Liver (tissue), 9 donors: ENCODE results near the gene EHD1. TPM values are rescaled to one million over a fixed set of nuclear protein-coding genes. Genes with fewer than 3 reads are reported as not detected.

Experiments
- DNase-seq: peaks from one replicate; pipeline ENCODE4 v3.0.0-alpha.2; 2017; ENCODE audit warnings: low spot score
- H3K27ac ChIP-seq, 2 donors: one replicate each; pipeline ENCODE4 v1.7.0; 2013; ENCODE audit warnings: inconsistent platforms in 2 of 2, low read length in 2 of 2, control low read depth in 1 of 2, low read depth in 1 of 2, mild to moderate bottlenecking in 1 of 2
- H3K27me3 ChIP-seq, 4 donors: one replicate each; pipeline versions ENCODE4 v1.6.1 to v1.7.0; 2013; ENCODE audit warnings: low read length in 3 of 4, inconsistent platforms in 1 of 4, mild to moderate bottlenecking in 1 of 4, moderate library complexity in 1 of 4; ENCODE audit not compliant: control insufficient read depth in 4 of 4, insufficient read depth in 4 of 4
- H3K36me3 ChIP-seq, 4 donors: one replicate each; pipeline versions ENCODE4 v1.6.1 to v1.7.0; 2013; ENCODE audit warnings: low read length in 3 of 4, mild to moderate bottlenecking in 3 of 4, low read depth in 1 of 4, moderate library complexity in 1 of 4; ENCODE audit not compliant: control insufficient read depth in 4 of 4, insufficient read depth in 3 of 4
- H3K4me1 ChIP-seq, 4 donors: one replicate each; pipeline versions ENCODE4 v1.6.1 to v1.7.0; 2013; ENCODE audit warnings: low read length in 3 of 4, mild to moderate bottlenecking in 3 of 4, moderate library complexity in 1 of 4; ENCODE audit not compliant: control insufficient read depth in 4 of 4, insufficient read depth in 4 of 4
- H3K4me3 ChIP-seq, 3 donors: one replicate each; pipeline versions ENCODE4 v1.6.1 to v1.7.0; 2013; ENCODE audit warnings: low read length in 3 of 3, control low read depth in 1 of 3, low read depth in 1 of 3, mild to moderate bottlenecking in 1 of 3
- H3K9ac ChIP-seq, 2 donors: one replicate each; pipeline ENCODE4 v1.7.0; 2013; ENCODE audit warnings: low read length in 2 of 2, mild to moderate bottlenecking in 2 of 2, moderate library complexity in 2 of 2, control low read depth in 1 of 2, low read depth in 1 of 2
- H3K9me3 ChIP-seq, 4 donors: one replicate each; pipeline versions ENCODE4 v1.6.1 to v1.7.0; 2013; ENCODE audit warnings: low read length in 3 of 4; ENCODE audit not compliant: control insufficient read depth in 4 of 4
- ATF3 ChIP-seq: IDR thresholded peaks from 2 replicates; pipeline ENCODE4 v1.6.1; 2016; ENCODE audit warnings: antibody characterized with exemption
- CTCF ChIP-seq: fragments of 150-350 bp; IDR thresholded peaks from 2 replicates; pipeline ENCODE4 v1.5.1; 2017; ENCODE audit warnings: improper control_type of control experiment, low read depth, low read length; ENCODE audit not compliant: missing input control
- EGR1 ChIP-seq, 2 donors: IDR thresholded peaks; 2 replicates each; pipeline ENCODE4 v1.6.1; 2016 to 2018; ENCODE audit warnings: antibody characterized with exemption in 2 of 2, low read depth in 2 of 2
- FOXA1 ChIP-seq: IDR thresholded peaks from 2 replicates; pipeline ENCODE4 v1.6.1; 2016; ENCODE audit warnings: antibody characterized with exemption
- FOXA2 ChIP-seq: IDR thresholded peaks from 2 replicates; pipeline ENCODE4 v1.6.1; 2016; ENCODE audit warnings: antibody characterized with exemption
- GABPA ChIP-seq, 2 donors: IDR thresholded peaks in 1 of 2; conservative IDR thresholded peaks in 1 of 2; 2 replicates each; pipeline ENCODE4 v1.6.1; 2016; ENCODE audit warnings: antibody characterized with exemption in 2 of 2, mild to moderate bottlenecking in 1 of 2, moderate library complexity in 1 of 2
- HNF4A ChIP-seq, 2 donors: conservative IDR thresholded peaks; 2 replicates each; pipeline ENCODE4 v1.6.1; 2016; ENCODE audit warnings: antibody characterized with exemption in 2 of 2, mild to moderate bottlenecking in 2 of 2
- HNF4G ChIP-seq: IDR thresholded peaks from 2 replicates; pipeline ENCODE4 v1.6.1; 2016; ENCODE audit warnings: antibody characterized with exemption
- JUND ChIP-seq, 2 donors: IDR thresholded peaks; 2 replicates each; pipeline ENCODE4 v1.6.1; 2016; ENCODE audit warnings: antibody characterized with exemption in 2 of 2
- MAX ChIP-seq: IDR thresholded peaks from 2 replicates; pipeline ENCODE4 v1.6.1; 2016; ENCODE audit warnings: antibody characterized with exemption
- NR2F2 ChIP-seq: IDR thresholded peaks from 2 replicates; pipeline ENCODE4 v1.6.1; 2016; ENCODE audit warnings: antibody characterized with exemption
- REST ChIP-seq: IDR thresholded peaks from 2 replicates; pipeline ENCODE4 v1.6.1; 2016; ENCODE audit warnings: antibody characterized with exemption, mild to moderate bottlenecking
- RXRA ChIP-seq, 2 donors: IDR thresholded peaks; 2 replicates each; pipeline ENCODE4 v1.6.1; 2017 to 2018; ENCODE audit warnings: antibody characterized with exemption in 2 of 2, mild to moderate bottlenecking in 1 of 2
- SP1 ChIP-seq: IDR thresholded peaks from 2 replicates; pipeline ENCODE4 v1.6.1; 2018; ENCODE audit warnings: antibody characterized with exemption, mild to moderate bottlenecking
- TAF1 ChIP-seq: conservative IDR thresholded peaks from 2 replicates; pipeline ENCODE4 v1.6.1; 2016; ENCODE audit warnings: antibody characterized with exemption, mild to moderate bottlenecking
- YY1 ChIP-seq: IDR thresholded peaks from 2 replicates; pipeline ENCODE4 v1.6.1; 2016; ENCODE audit warnings: antibody characterized with exemption, mild to moderate bottlenecking
- ZBTB33 ChIP-seq: IDR thresholded peaks from 2 replicates; pipeline ENCODE4 v1.6.1; 2016; ENCODE audit warnings: antibody characterized with exemption
- WGBS: extraction: QIAGEN DNeasy Blood & Tissue Kit; methylation state at CpG from one replicate; pipeline ENCODE4 v1.1.7; 2013; 5-methylcytosine and 5-hydroxymethylcytosine counted together
- polyA plus RNA-seq, 2 donors: library from polyadenylated mRNA; stranded (reverse) in 1 of 2; unstranded in 1 of 2; fragments of 200-250 nt in 1 of 2; fragments of >200 nt in 1 of 2; fragmentation: Nextera tagmentation in 1 of 2; extraction: Ambion mirVana in 1 of 2; gene quantifications; one replicate each; pipeline versions ENCODE4 v1.2.1 to v1.2.3, GENCODE V29; 2013 to 2015
- total RNA-seq, 2 donors: library from RNA; depleted of rRNA; stranded (reverse); fragments of >200 nt; gene quantifications; one replicate each; pipeline ENCODE4 v1.2.3, GENCODE V29; 2014
- donor health status: healthy.
- donor health status: healthy.
- donor health status: healthy.
- donor health status: healthy.
- donor health status: healthy.

The EHD1 gene
- total and polyA plus RNA-seq, 4 donors = 8.3 to 36.4 (median 19.2) TPM

DNA sequence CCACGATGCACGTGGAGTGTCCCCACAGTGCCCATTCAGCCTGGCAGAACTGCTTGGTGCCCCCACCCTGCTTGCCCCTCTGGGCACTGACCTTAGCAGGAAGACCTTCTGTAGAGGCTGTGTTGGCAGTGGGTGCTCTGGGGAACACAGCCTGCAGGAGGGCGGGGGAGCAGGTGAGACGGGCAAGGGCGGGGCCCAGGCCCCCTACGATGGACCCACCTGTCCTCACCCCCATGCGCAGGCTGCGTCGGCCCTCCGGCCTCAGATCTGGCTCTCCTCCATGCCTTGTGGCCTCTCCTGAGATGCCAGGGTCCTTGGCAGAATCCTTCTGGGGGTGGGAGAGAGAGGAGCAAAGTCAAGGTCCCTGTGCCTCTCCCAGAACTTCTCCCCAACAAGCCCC is 44.9 kb downstream of the EHD1 start:
- WGBS = 95% methylated on average over 10 of the region's 10 CpGs
- H3K36me3 ChIP-seq = no peaks in the 10 kb centered on the region
- no peak overlapping the region for H3K4me3 ChIP-seq
- H3K9me3 ChIP-seq = no peaks in the 10 kb centered on the region
- no peaks in the 10 kb centered on the region for H3K27me3 ChIP-seq
- H3K27ac ChIP-seq = no peak overlapping the region
- no peaks in the 10 kb centered on the region for H3K4me1 ChIP-seq
- no peak for DNase-seq
- no peak overlapping the region for H3K9ac ChIP-seq
- TF ChIP-seq EGR1 (IDR thresholded peaks at IDR 0.05; ENCODE audit: low read depth in 2 of 2) (no peak), FOXA1 (no peak), TAF1 (no peak), YY1 (no peak), RXRA (IDR thresholded peaks at IDR 0.05) (no peak), NR2F2 (no peak)

GRCh38 chr11:64833198-64833502 is 45.3 kb downstream of the EHD1 start:
- H3K9ac ChIP-seq = no peak overlapping the region
- H3K9me3 ChIP-seq = no peaks in the 10 kb centered on the region
- TF ChIP-seq HNF4G (no peak), NR2F2 (no peak), HNF4A (conservative IDR thresholded peaks at IDR 0.05) (no peak), CTCF (no peak), ATF3 (no peak), GABPA (IDR thresholded peaks at IDR 0.05 in 1 of 2, conservative IDR thresholded peaks at IDR 0.05 in 1 of 2) (no peak), ZBTB33 (no peak), JUND (IDR thresholded peaks at IDR 0.05) (no peak), MAX (no peak)
- no peaks in the 10 kb centered on the region for H3K27me3 ChIP-seq
- H3K36me3 ChIP-seq = no peaks in the 10 kb centered on the region
- H3K4me1 ChIP-seq = no peaks in the 10 kb centered on the region
- DNase-seq = no peak
- no peak overlapping the region for H3K4me3 ChIP-seq
- no peak overlapping the region for H3K27ac ChIP-seq
- WGBS = 96% methylated on average over 12 of the region's 12 CpGs

DNA sequence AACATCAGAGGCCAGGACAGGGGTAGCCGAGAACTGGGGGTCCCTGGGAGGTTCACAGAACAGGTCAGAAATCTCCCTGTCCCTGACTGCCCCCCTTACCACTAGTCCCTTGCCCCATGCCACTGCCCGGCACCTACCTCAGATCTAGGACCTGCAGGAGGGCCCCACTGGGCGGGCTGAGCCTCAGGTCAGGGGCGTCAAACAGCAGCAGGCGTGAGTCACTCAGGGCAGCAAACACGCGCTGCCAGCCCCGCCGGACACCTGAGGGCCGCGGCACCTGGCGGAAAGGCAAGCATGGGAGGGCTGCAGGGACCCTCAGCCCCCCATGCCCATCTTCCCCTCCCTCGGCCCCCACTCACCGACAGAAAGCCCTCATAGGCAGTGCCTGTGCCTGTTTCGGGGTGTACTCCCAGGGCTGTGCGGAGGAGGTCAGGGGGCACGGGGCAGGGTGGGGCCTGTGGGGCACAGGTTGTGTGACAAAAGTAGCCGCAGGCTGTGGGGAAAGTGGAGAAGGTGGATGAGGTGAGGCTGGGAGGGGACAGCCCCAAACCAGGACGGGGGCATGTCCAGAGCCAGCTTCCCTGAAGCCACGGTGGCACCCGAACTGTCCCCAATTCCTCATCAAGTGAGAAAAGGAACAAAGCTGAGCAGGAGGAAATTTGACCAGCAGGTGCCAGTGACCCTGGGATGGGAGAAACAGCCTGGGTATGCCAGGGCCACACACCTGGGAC is 45.8 kb downstream of the EHD1 start:
- Histone ChIP-seq H3K4me3 (no peak overlapping the region), H3K27ac (no peak overlapping the region), H3K4me1 (no peaks in the 10 kb centered on the region), H3K36me3 (no peaks in the 10 kb centered on the region), H3K27me3 (no peaks in the 10 kb centered on the region), H3K9ac (no peak overlapping the region), H3K9me3 (no peaks in the 10 kb centered on the region)
- DNase-seq = no peak
- 97% methylated on average over 21 of the region's 21 CpGs for WGBS
- TF ChIP-seq HNF4G = no peak
- TF ChIP-seq GABPA (IDR thresholded peaks at IDR 0.05 in 1 of 2, conservative IDR thresholded peaks at IDR 0.05 in 1 of 2) = no peak
- no peak for TF ChIP-seq REST
- no peak for TF ChIP-seq SP1
- no peak for TF ChIP-seq TAF1
- no peak for TF ChIP-seq ATF3
- TF ChIP-seq ZBTB33 = no peak
- no peak for TF ChIP-seq FOXA1
- TF ChIP-seq FOXA2 = no peak
